ENCODE measurements around the gene VSIG10. TPM values are rescaled to one million over a fixed set of nuclear protein-coding genes. Genes with fewer than 3 reads are reported as not detected.

Gene VSIG10
- total and polyA plus RNA-seq, 3 experiments from 2014 or later: 1.7 to 9.0 (median 7.9) TPM

DNA sequence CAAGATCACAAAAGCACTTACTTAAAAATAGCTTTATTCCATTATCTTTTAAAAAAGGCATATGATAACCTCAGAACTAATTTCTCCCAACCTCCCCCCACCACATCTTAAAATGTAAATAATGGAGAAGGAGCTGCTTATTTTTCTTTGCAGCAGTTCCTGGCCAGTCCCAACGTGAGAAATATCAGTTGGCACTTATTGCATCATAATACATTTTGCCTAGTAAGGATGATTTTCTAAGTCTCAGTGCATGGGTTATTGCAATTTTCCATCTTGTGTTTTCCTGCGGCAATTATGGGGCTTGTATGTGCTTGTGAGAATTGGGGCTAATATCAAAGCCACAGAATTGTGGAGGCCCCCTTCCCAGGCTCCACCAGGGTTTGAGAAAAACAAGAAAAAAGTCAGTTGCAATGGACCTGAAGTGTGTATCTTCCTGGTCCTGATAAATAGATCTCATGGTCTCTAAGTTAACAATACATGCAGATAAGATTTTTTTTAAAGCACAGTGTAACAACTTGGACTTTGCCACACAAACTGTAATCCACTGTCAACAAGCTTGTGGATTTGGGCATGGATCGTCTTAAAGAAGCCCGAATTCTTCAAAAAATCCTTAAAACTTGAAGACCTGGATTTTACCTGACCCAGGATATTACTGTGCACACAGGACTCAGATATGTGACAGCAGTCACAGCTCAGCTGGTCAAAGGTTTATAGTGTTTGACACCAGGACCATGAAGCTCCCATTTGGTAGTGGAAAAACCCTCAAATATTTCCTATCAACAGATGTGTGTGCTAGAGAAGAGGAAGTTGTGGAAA lies 40.0 kb downstream of the VSIG10 start:
- H3K27me3 Mint-ChIP-seq: peaks cover 15 to 19% of the 10 kb centered on the region in 2 donors
- peak overlapping the region in 4 of 8 donors; percentile 32 to 95 (median 76) for H3K27ac Mint-ChIP-seq
- H3K9me3 Mint-ChIP-seq: no peaks in the 10 kb centered on the region
- no peaks in the 10 kb centered on the region for H3K27me3 ChIP-seq (ENCODE audit: insufficient read depth, low read length, poor library complexity, severe bottlenecking)
- peaks cover 44 to 60% (median 55%) of the 10 kb centered on the region in 3 donors for H3K4me1 Mint-ChIP-seq
- ChIA-PET CTCF (interaction anchor here (0.7 to 3.5 kb wide), 6 partner anchors 9 to 312 kb away, joined by 3 to 36 read pairs (median 6); partner anchors contain the start of gene SUDS3), POLR2A (interaction anchor here (0.7 kb wide), 1 partner anchor 9 kb away, joined by 7 read pairs; no protein-coding TSS in a partner anchor)
- peak overlapping the region; percentile 87 for H3K27ac ChIP-seq (ENCODE audit: low read depth, low read length)
- no peak for DNase-seq
- peaks cover 0 to 18% (median 0%) of the 10 kb centered on the region in 3 donors for H3K36me3 Mint-ChIP-seq
- peaks cover 40% of the 10 kb centered on the region for H3K4me1 ChIP-seq (ENCODE audit: insufficient read depth, low read length)
- H3K36me3 ChIP-seq (ENCODE audit: insufficient read depth, low read length): no peaks in the 10 kb centered on the region
- no peak overlapping the region for H3K4me3 ChIP-seq (ENCODE audit: low read length)
- peak overlapping the region; percentile 45 to 100 (median 76) for H3K4me3 Mint-ChIP-seq
- no peaks in the 10 kb centered on the region for H3K9me3 ChIP-seq (ENCODE audit: low read length)

DNA sequence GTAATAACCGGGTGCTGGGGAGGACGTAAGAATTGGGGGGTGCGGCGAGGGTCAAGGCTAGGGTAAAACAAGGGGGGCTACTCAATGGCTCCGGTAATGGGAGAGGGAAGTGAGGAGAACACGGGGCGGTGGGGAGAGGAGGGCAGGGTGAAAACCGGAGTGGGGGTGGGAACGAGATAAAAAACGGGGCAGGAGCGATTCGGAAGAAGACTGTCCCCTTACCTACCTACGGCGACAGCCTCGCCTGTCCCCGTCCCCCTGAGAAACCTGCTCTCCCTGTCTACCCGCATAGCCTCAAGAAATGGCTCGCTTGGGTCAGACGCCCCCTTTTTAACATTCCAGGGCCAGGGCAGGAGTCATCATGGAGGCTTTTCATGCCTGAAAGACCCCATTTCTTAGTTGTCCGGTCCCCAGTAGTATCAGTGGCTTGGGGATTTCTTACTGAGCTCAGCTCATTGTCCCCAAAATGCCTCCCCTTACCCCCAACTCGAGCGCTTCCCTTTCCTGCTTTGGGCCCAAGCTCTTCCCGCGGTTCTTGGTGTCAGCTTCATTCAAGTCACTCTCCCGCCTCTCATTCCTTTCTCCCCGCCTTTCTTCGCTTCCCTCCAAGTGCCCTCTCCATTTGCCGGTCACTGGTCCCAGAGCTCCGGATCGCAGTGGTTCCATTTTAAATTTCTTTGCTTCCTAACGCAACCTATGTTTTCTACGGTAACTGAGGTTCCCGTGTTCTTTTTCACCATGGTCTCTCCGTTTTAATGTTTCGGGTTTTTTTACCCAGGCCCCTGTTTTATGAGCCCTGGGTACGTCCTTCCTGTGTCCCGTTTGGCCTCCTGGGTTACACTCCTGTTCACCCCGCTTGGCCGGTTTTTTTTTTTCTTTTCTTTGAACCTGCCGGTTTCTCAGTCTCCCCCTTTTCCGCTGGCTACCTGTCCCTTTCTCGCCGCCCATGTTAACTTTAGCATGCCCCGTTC lies 41.7 kb downstream of the VSIG10 start:
- POLR2A ChIA-PET: interaction anchor here (1.0 to 2.2 kb wide), 4 partner anchors 9 to 311 kb away, joined by 4 to 12 read pairs (median 8); partner anchors contain the start of gene PEBP1
- Histone ChIP-seq H3K9me3 (ENCODE audit: low read length) (no peaks in the 10 kb centered on the region), H3K27ac (ENCODE audit: low read depth, low read length) (peak overlapping the region; percentile 87), H3K36me3 (ENCODE audit: insufficient read depth, low read length) (no peaks in the 10 kb centered on the region), H3K4me3 (ENCODE audit: low read length) (peak overlapping the region; percentile 76), H3K27me3 (ENCODE audit: insufficient read depth, low read length, poor library complexity, severe bottlenecking) (no peaks in the 10 kb centered on the region), H3K4me1 (ENCODE audit: insufficient read depth, low read length) (peaks cover 40% of the 10 kb centered on the region)
- peaks cover 0 to 1% (median 0%) of the 10 kb centered on the region in 5 donors for H3K9me3 Mint-ChIP-seq
- peak overlapping the region; percentile 86 to 100 (median 93) for H3K4me3 Mint-ChIP-seq
- peaks cover 0 to 18% (median 0%) of the 10 kb centered on the region in 3 donors for H3K36me3 Mint-ChIP-seq
- CTCF ChIA-PET: interaction anchor here (0.6 to 1.1 kb wide), 3 partner anchors 10 to 74 kb away, joined by 3 to 5 read pairs (median 4); partner anchors contain the start of gene PEBP1
- DNase-seq: no peak
- H3K27ac Mint-ChIP-seq: peak overlapping the region; percentile 87 to 99 (median 93)
- peaks cover 7 to 9% of the 10 kb centered on the region in 2 donors for H3K27me3 Mint-ChIP-seq
- peaks cover 47 to 71% (median 59%) of the 10 kb centered on the region in 3 donors for H3K4me1 Mint-ChIP-seq

GRCh38 chr12:118061011-118061872 lies 42.6 kb downstream of the VSIG10 start, which contains the start of gene WSB2:
WSB2 (minus strand) TSS chr12:118061179; CDS start chr12:118061048, 131 bp downstream.
- Mint-ChIP-seq H3K4me1 (peaks cover 49 to 69% (median 61%) of the 10 kb centered on the region in 3 donors), H3K36me3 (peaks cover 0 to 18% (median 0%) of the 10 kb centered on the region in 3 donors), H3K27me3 (peaks cover 0 to 6% of the 10 kb centered on the region in 2 donors), H3K9me3 (peaks cover 0 to 1% (median 0%) of the 10 kb centered on the region in 5 donors), H3K27ac (peak within 1 kb of the TSS; percentile 95 to 99 (median 97)), H3K4me3 (peak within 1 kb of the TSS; percentile 91 to 100 (median 94))
- Histone ChIP-seq H3K27ac (ENCODE audit: low read depth, low read length) (peak within 1 kb of the TSS; percentile 87), H3K36me3 (ENCODE audit: insufficient read depth, low read length) (no peaks in the 10 kb centered on the region), H3K4me1 (ENCODE audit: insufficient read depth, low read length) (peaks cover 40% of the 10 kb centered on the region), H3K4me3 (ENCODE audit: low read length) (peak within 1 kb of the TSS; percentile 76), H3K9me3 (ENCODE audit: low read length) (no peaks in the 10 kb centered on the region), H3K27me3 (ENCODE audit: insufficient read depth, low read length, poor library complexity, severe bottlenecking) (no peaks in the 10 kb centered on the region)
- ChIA-PET CTCF (interaction anchor here (0.6 to 1.1 kb wide), 3 partner anchors 9 to 74 kb away, joined by 3 to 5 read pairs (median 4); partner anchors contain the start of gene PEBP1), POLR2A (interaction anchor here (0.6 to 2.2 kb wide), 8 partner anchors 8 to 1323 kb away, joined by 3 to 12 read pairs (median 4); partner anchors contain the start of genes PEBP1, RFC5 and SPRING1)
- peak; percentile 40 to 74 (median 46) for DNase-seq

DNA sequence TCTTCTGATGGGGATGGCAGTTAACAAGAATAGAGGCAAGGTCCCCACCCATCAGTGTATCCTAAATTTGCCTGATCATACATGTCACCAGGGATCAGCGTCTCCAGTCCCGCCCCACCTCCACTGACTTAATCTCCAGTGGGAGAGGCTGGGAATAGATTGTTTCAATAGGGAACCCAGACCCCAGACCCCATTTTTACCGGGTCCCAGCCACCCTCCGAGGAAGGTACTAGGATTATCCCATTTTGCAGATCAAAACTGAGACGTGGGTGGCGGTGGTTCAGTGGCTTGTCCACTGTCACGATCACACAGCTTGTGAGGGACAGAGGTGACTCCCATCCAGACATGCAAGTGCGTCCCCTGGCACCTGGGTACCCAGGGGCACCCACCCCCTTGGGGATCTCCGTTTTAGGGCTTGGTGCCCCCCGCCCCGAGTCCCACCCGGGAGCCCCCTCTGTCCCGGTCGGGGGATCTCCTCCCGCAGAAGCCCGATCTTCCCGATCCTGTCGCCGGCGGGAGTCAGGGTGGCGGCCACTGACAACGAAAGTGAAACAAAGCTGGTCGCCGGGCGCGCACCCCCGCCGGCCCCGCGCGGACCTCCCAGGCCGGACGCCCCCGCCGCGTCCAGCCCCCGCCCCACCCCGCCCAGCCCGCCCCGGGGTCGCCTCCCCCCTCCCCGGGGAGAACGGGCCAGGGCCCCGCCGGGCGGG lies 43.4 kb downstream of the VSIG10 start:
- H3K4me1 Mint-ChIP-seq: peaks cover 51 to 67% (median 62%) of the 10 kb centered on the region in 3 donors
- H3K36me3 Mint-ChIP-seq: peaks cover 0 to 18% (median 0%) of the 10 kb centered on the region in 3 donors

DNA sequence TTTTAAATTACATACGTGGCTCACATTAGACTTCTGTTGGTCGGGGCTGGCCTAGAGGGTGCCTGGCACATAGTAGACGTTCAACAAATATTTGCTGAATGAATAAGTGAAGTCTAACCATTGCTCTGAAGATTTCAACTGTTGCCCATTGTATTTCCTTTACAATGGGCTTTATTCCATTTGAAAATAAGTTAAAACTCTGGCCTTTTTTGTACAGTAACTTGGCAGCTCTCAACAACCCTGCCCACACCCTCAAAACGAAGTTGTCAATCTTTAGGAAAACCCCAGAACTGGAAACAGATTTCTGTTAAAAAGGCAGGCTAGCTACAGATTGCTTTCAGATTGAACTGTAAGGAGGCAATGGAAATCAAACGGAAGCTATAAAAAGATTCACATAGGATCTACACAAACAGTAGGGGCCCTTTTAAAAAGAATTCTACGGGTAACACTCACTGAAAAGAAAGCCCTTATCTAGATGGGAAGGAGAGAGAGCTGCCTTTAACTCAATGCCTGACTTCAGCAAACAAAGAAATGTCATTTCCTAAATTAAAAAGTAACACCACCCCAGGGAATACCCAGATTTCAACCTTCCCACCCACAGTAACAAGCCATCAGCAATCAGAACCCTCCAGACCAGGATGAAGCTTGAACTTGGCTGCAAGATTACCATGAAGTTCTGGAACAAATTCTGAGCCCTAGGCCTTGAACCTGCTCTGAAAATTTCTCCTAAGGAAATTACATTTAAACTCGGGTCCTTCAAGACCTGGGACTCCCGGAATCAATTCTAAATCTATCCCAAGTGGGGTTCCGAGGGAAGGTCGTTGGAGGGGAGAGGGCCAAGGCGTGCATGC lies 44.2 kb downstream of the VSIG10 start:
- Histone ChIP-seq H3K36me3 (ENCODE audit: insufficient read depth, low read length) (no peaks in the 10 kb centered on the region), H3K27me3 (ENCODE audit: insufficient read depth, low read length, poor library complexity, severe bottlenecking) (no peaks in the 10 kb centered on the region), H3K9me3 (ENCODE audit: low read length) (no peaks in the 10 kb centered on the region), H3K4me3 (ENCODE audit: low read length) (peak overlapping the region; percentile 61), H3K27ac (ENCODE audit: low read depth, low read length) (peak overlapping the region; percentile 78), H3K4me1 (ENCODE audit: insufficient read depth, low read length) (peaks cover 27% of the 10 kb centered on the region)
- CTCF ChIA-PET: interaction anchor here (1.0 kb wide), 1 partner anchor 42 kb away, joined by 3 read pairs; no protein-coding TSS in a partner anchor
- Mint-ChIP-seq H3K4me3 (peak overlapping the region; percentile 91 to 95 (median 92)), H3K9me3 (peaks cover 0 to 1% (median 0%) of the 10 kb centered on the region in 5 donors), H3K36me3 (peaks cover 0 to 18% (median 0%) of the 10 kb centered on the region in 3 donors), H3K27ac (peak overlapping the region; percentile 95 to 99 (median 97)), H3K4me1 (peaks cover 51 to 64% (median 59%) of the 10 kb centered on the region in 3 donors), H3K27me3 (peaks cover 0 to 2% of the 10 kb centered on the region in 2 donors)
- POLR2A ChIA-PET: interaction anchor here (1.3 to 2.2 kb wide), 2 partner anchors 76 to 316 kb away, joined by 3 to 11 read pairs; partner anchors contain the start of gene PEBP1
- DNase-seq: no peak

More for the DNA sequence above, 43.4 kb downstream of the VSIG10 start:
- ChIA-PET POLR2A (interaction anchor here (0.6 to 2.2 kb wide), 6 partner anchors 12 to 1323 kb away, joined by 3 to 12 read pairs (median 5); partner anchors contain the start of genes PEBP1, RFC5 and SPRING1), CTCF (interaction anchor here (1.0 kb wide), 1 partner anchor 43 kb away, joined by 3 read pairs; no protein-coding TSS in a partner anchor)
- Histone ChIP-seq H3K4me3 (ENCODE audit: low read length) (peak overlapping the region; percentile 61), H3K4me1 (ENCODE audit: insufficient read depth, low read length) (peaks cover 36% of the 10 kb centered on the region), H3K9me3 (ENCODE audit: low read length) (no peaks in the 10 kb centered on the region), H3K27me3 (ENCODE audit: insufficient read depth, low read length, poor library complexity, severe bottlenecking) (no peaks in the 10 kb centered on the region), H3K27ac (ENCODE audit: low read depth, low read length) (peak overlapping the region; percentile 78), H3K36me3 (ENCODE audit: insufficient read depth, low read length) (no peaks in the 10 kb centered on the region)
- DNase-seq: peak; percentile 29 to 67 (median 34)
- H3K4me3 Mint-ChIP-seq: peak overlapping the region; percentile 91 to 95 (median 92)
- H3K9me3 Mint-ChIP-seq: peaks cover 0 to 1% (median 0%) of the 10 kb centered on the region in 5 donors
- peaks cover 0 to 2% of the 10 kb centered on the region in 2 donors for H3K27me3 Mint-ChIP-seq
- peak overlapping the region; percentile 95 to 99 (median 97) for H3K27ac Mint-ChIP-seq

All from CD8-positive, alpha-beta memory T cell (primary cell).